Panc1 (cell line): ENCODE results near the gene TTC9B. TPM values are rescaled to one million over a fixed set of nuclear protein-coding genes. Genes with fewer than 3 reads are reported as not detected.

Source experiments
- ATAC-seq: fragments of 200-7000 bp; cut with Tn5 transposase; 2 replicates; pipeline ENCODE4 v1.9.1; 2020; ENCODE audit warnings: mild to moderate bottlenecking, moderate library complexity
- BruUV-seq: library from RNA; stranded (reverse); fragments of 400-500 nt; replicated peaks from 2 replicates; lab custom pipeline; 2021; lab: Mats Ljungman, UMichigan
- CTCF ChIA-PET: fragments of 300-600 bp; sonication (Branson Sonifier 250); formaldehyde crosslinking; loops from one replicate; lab custom pipeline; 2022; ENCODE audit warnings: antibody characterized with exemption; lab: Charles Lee
- POLR2A ChIA-PET: fragments of 300-600 bp; sonication (Branson Sonifier 250); formaldehyde crosslinking; loops from one replicate; lab custom pipeline; 2022; ENCODE audit warnings: antibody characterized with exemption; lab: Charles Lee
- DNase-seq: peaks from one replicate; pipeline ENCODE4 v3.0.0-alpha.2; 2010; ENCODE audit warnings: low read depth, low spot score
- H3K27ac ChIP-seq: 2 replicates; pipeline ENCODE4 v1.5.1; 2011; ENCODE audit warnings: mild to moderate bottlenecking, low read length, inconsistent platforms
- H3K27me3 ChIP-seq: fragments of 200-500 bp; sonication (Bioruptor generic); 2 replicates; pipeline ENCODE4 v1.6.0; 2014; ENCODE audit warnings: low read length, inconsistent platforms; ENCODE audit not compliant: control insufficient read depth, insufficient read depth
- H3K36me3 ChIP-seq: fragments of 200-500 bp; sonication (Bioruptor generic); 2 replicates; pipeline ENCODE4 v1.5.1; 2014; ENCODE audit warnings: inconsistent platforms, mild to moderate bottlenecking, low read length, moderate library complexity; ENCODE audit not compliant: control insufficient read depth, insufficient read depth
- H3K4me1 ChIP-seq: 2 replicates; pipeline ENCODE4 v1.5.1; 2011; ENCODE audit warnings: inconsistent platforms, mild to moderate bottlenecking, low read length, moderate library complexity; ENCODE audit not compliant: control insufficient read depth, insufficient read depth
- H3K4me3 ChIP-seq, 2 experiments: 2 replicates each; pipeline ENCODE4 v1.5.1; 2011 to 2012; ENCODE audit warnings: low read depth in 2 of 2, low read length in 2 of 2, mild to moderate bottlenecking in 2 of 2, inconsistent platforms in 1 of 2, moderate library complexity in 1 of 2
- H3K9me3 ChIP-seq: fragments of 200-500 bp; sonication (Bioruptor generic); 2 replicates; pipeline ENCODE4 v1.5.1; 2014; ENCODE audit warnings: low read depth, mild to moderate bottlenecking, inconsistent platforms, low read length, moderate library complexity; ENCODE audit not compliant: control insufficient read depth, insufficient read depth
- POLR2AphosphoS5 ChIP-seq: IDR thresholded peaks from 2 replicates; pipeline ENCODE4 v1.6.1; 2012; ENCODE audit warnings: mild to moderate bottlenecking, low read depth, low read length, moderate library complexity
- SIN3A ChIP-seq: IDR thresholded peaks from 2 replicates; pipeline ENCODE4 v1.6.1; 2012; ENCODE audit warnings: low read depth, mild to moderate bottlenecking, low read length, moderate library complexity, borderline replicate concordance; ENCODE audit not compliant: insufficient read depth
- TCF7L2 ChIP-seq: IDR thresholded peaks from 2 replicates; pipeline ENCODE4 v1.6.1; 2011; ENCODE audit warnings: mild to moderate bottlenecking, low read depth, low read length, inconsistent platforms
- in situ Hi-C: cut with HindIII; loops from 2 replicates; pipeline ENCODE4 v1.10.0; 2016; ENCODE audit warnings: low sequenced_read_pairs, low pct_unique_long_range_greater_than_20kb
- intact Hi-C: fragments of 100-400 bp; cut with micrococcal nuclease; formaldehyde crosslinking; loops from one replicate; pipeline ENCODE4 v1.10.0; 2022; ENCODE audit not compliant: unreplicated experiment
- total RNA-seq: library from RNA; stranded (reverse); gene quantifications from one replicate; pipeline ENCODE4 v1.2.1, GENCODE V29; 2021; ENCODE audit not compliant: unreplicated experiment
- TF ChIP-seq, protein P1 (sequence below): fragments of 450-650 bp; IDR thresholded peaks from 2 replicates; pipeline ENCODE4 v1.5.1; 2017; ENCODE audit warnings: mild to moderate bottlenecking
- TF ChIP-seq, protein P2 (sequence below), 2 experiments: IDR thresholded peaks; 2 replicates each; pipeline ENCODE4 v1.6.1; 2011 to 2012; ENCODE audit warnings: low read depth in 2 of 2, control low read depth in 1 of 2, low read length in 1 of 2, mild to moderate bottlenecking in 1 of 2, moderate library complexity in 1 of 2; ENCODE audit not compliant: insufficient read depth in 1 of 2

Gene TTC9B
- total RNA-seq, 1 experiment from 2014 or later: 2.3 TPM

DNA sequence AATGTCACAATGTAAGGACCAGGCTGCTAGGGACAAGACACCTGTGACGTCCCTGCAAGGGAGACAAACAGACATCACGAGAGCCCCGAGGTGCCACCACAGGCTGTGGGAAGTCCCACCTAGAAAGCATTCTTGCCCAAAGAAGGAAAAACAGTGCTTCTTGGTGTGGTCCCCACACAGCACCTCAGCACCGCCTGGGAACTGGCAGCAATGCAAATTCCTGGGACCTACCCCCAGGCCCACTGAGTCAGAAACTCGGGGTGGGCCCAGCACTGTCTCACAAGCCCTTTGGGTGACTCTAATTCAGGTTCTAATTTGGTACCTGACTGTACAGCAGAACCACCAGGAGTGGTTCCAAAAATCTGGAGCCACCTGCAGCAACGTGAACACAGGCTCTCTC lies 22.1 kb upstream of the TTC9B start:
- peaks cover 65% of the 10 kb centered on the region for H3K36me3 ChIP-seq
- no peaks in the 10 kb centered on the region for H3K4me1 ChIP-seq
- no peak overlapping the region for H3K27ac ChIP-seq
- no peaks in the 10 kb centered on the region for H3K9me3 ChIP-seq
- in situ Hi-C loops (no loop called here), intact Hi-C loops (no loop called here)
- H3K27me3 ChIP-seq: no peaks in the 10 kb centered on the region
- DNase-seq (no peak), ATAC-seq (no peak)
- TF ChIP-seq SIN3A (no peak), TCF7L2 (no peak), POLR2AphosphoS5 (no peak)
- TF ChIP-seq, protein P1, sequence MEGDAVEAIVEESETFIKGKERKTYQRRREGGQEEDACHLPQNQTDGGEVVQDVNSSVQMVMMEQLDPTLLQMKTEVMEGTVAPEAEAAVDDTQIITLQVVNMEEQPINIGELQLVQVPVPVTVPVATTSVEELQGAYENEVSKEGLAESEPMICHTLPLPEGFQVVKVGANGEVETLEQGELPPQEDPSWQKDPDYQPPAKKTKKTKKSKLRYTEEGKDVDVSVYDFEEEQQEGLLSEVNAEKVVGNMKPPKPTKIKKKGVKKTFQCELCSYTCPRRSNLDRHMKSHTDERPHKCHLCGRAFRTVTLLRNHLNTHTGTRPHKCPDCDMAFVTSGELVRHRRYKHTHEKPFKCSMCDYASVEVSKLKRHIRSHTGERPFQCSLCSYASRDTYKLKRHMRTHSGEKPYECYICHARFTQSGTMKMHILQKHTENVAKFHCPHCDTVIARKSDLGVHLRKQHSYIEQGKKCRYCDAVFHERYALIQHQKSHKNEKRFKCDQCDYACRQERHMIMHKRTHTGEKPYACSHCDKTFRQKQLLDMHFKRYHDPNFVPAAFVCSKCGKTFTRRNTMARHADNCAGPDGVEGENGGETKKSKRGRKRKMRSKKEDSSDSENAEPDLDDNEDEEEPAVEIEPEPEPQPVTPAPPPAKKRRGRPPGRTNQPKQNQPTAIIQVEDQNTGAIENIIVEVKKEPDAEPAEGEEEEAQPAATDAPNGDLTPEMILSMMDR: no peak
- TF ChIP-seq, protein P2, sequence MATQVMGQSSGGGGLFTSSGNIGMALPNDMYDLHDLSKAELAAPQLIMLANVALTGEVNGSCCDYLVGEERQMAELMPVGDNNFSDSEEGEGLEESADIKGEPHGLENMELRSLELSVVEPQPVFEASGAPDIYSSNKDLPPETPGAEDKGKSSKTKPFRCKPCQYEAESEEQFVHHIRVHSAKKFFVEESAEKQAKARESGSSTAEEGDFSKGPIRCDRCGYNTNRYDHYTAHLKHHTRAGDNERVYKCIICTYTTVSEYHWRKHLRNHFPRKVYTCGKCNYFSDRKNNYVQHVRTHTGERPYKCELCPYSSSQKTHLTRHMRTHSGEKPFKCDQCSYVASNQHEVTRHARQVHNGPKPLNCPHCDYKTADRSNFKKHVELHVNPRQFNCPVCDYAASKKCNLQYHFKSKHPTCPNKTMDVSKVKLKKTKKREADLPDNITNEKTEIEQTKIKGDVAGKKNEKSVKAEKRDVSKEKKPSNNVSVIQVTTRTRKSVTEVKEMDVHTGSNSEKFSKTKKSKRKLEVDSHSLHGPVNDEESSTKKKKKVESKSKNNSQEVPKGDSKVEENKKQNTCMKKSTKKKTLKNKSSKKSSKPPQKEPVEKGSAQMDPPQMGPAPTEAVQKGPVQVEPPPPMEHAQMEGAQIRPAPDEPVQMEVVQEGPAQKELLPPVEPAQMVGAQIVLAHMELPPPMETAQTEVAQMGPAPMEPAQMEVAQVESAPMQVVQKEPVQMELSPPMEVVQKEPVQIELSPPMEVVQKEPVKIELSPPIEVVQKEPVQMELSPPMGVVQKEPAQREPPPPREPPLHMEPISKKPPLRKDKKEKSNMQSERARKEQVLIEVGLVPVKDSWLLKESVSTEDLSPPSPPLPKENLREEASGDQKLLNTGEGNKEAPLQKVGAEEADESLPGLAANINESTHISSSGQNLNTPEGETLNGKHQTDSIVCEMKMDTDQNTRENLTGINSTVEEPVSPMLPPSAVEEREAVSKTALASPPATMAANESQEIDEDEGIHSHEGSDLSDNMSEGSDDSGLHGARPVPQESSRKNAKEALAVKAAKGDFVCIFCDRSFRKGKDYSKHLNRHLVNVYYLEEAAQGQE (IDR thresholded peaks at IDR 0.05; ENCODE audit: insufficient read depth in 1 of 2, low read depth in 2 of 2, low read length in 1 of 2): no peak
- no TSS peak for BruUV-seq
- POLR2A ChIA-PET: interaction anchor here (0.6 to 1.5 kb wide), 6 partner anchors 10 to 334 kb away, joined by 3 to 7 read pairs (median 5); no protein-coding TSS in a partner anchor
- H3K4me3 ChIP-seq: no peak overlapping the region
- CTCF ChIA-PET: interaction anchor here (0.5 to 3.0 kb wide), 5 partner anchors 65 to 1122 kb away, joined by 3 to 12 read pairs (median 3); no protein-coding TSS in a partner anchor

DNA sequence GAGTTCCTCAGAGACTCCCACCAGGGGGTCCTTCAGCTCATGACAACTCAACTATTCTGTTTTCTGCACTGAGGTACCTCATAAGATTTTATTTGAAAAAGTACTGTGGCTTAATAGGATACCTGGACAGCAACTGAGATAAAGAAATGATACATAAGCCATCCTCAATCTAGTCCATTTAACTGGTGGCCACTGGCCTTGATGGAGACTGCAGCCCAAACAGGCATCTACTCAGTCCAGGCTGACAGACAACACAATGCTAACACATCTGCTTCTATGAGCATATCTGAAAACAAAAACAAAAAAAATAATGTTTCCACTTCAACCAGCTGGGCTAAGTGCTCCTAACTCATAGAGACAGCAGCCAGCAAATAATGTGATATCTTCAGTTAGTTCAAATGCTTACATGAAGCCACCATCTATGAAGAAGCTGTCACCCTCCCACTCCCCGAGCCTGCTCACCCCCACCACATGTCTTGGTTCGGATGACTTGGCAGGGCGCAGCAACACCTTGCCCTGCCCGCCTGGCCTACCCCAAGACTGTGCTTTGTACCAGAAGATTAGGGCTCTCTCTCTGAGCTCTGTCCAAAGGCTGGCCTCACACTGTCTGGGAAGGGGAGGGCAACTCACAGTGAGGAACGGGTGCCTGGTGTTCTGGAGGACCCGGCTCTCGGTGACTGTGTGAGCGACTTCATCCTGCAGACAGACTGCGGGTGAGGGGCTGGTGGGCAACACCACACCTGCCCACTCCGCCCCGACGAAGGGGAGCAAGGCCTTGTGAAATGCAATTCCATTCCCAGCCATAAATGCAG lies 21.4 kb upstream of the TTC9B start:
- intact Hi-C loops: no loop called here
- H3K27ac ChIP-seq: no peak overlapping the region
- CTCF ChIA-PET: interaction anchor here (0.5 to 3.0 kb wide), 4 partner anchors 22 to 447 kb away, joined by 3 to 12 read pairs (median 7); partner anchors contain the start of gene TTC9B
- DNase-seq: no peak
- in situ Hi-C loops: no loop called here
- TF ChIP-seq TCF7L2 (no peak), SIN3A (no peak), POLR2AphosphoS5 (no peak)
- TF ChIP-seq, protein P2 (IDR thresholded peaks at IDR 0.05; ENCODE audit: insufficient read depth in 1 of 2, low read depth in 2 of 2, low read length in 1 of 2): no peak
- TF ChIP-seq, protein P1: no peak
- no peaks in the 10 kb centered on the region for H3K4me1 ChIP-seq
- BruUV-seq: no TSS peak
- peaks cover 73% of the 10 kb centered on the region for H3K36me3 ChIP-seq
- POLR2A ChIA-PET: interaction anchor here (0.5 to 1.5 kb wide), 4 partner anchors 11 to 333 kb away, joined by 3 to 7 read pairs (median 6); no protein-coding TSS in a partner anchor
- H3K27me3 ChIP-seq: no peaks in the 10 kb centered on the region
- H3K9me3 ChIP-seq: no peaks in the 10 kb centered on the region
- no peak for ATAC-seq
- H3K4me3 ChIP-seq: no peak overlapping the region
